ENCODE data around the gene ADGRF3.
A peak's percentile ranks its signal among the peaks of the same experiment; 100 is the strongest.
"Not testable (repeated sequence)": the region's sequence is repeated elsewhere in the genome, so short reads cannot be mapped to it uniquely, and the experiment has no call there.

The ADGRF3 gene
- total RNA-seq: 6.0 reads per million, percentile 23 among the genes with 10 or more reads in this experiment

GRCh38 chr2:26346454-26347053 lies at the start of gene ADGRF3:
ADGRF3 (minus strand) TSS chr2:26346789; CDS start chr2:26346234, 555 bp downstream.
- DNase-seq: peak; percentile 51

- DNase-seq: no peak
Measured at GRCh38 chr2:26395394-26395793, 48.8 kb upstream of the ADGRF3 start.

GRCh38 chr2:26394694-26395093 lies 48.1 kb upstream of the ADGRF3 start:
- no peak for DNase-seq

- no peak for DNase-seq
Measured at GRCh38 chr2:26387189-26387588, 40.6 kb upstream of the ADGRF3 start.

GRCh38 chr2:26384597-26384996 lies 38.0 kb upstream of the ADGRF3 start:
- no peak for DNase-seq

- DNase-seq: no peak
Measured at GRCh38 chr2:26384183-26384582, 37.6 kb upstream of the ADGRF3 start.

GRCh38 chr2:26382564-26382963 lies 36.0 kb upstream of the ADGRF3 start:
- no peak for DNase-seq

GRCh38 chr2:26380281-26380680 lies 33.7 kb upstream of the ADGRF3 start:
- DNase-seq: no peak

GRCh38 chr2:26376799-26377198 lies 30.2 kb upstream of the ADGRF3 start:
- DNase-seq: no peak

GRCh38 chr2:26370909-26371308 lies 24.3 kb upstream of the ADGRF3 start:
- not testable (repeated sequence) for DNase-seq

GRCh38 chr2:26369664-26370063 lies 23.1 kb upstream of the ADGRF3 start:
- not testable (repeated sequence) for DNase-seq

- no peak for DNase-seq
Measured at GRCh38 chr2:26366957-26367356, 20.4 kb upstream of the ADGRF3 start.

- DNase-seq: no peak
Measured at GRCh38 chr2:26364669-26365068, 18.1 kb upstream of the ADGRF3 start.

- no peak for DNase-seq
Measured at GRCh38 chr2:26363958-26364357, 17.4 kb upstream of the ADGRF3 start.

GRCh38 chr2:26363323-26363722 lies 16.7 kb upstream of the ADGRF3 start:
- no peak for DNase-seq

GRCh38 chr2:26359886-26360473 lies 13.4 kb upstream of the ADGRF3 start:
- no peak for DNase-seq

GRCh38 chr2:26356771-26357170 lies 10.2 kb upstream of the ADGRF3 start:
- no peak for DNase-seq

GRCh38 chr2:26356111-26356510 lies 9.5 kb upstream of the ADGRF3 start:
- no peak for DNase-seq

GRCh38 chr2:26355038-26355995 lies 8.7 kb upstream of the ADGRF3 start:
- DNase-seq: no peak

GRCh38 chr2:26354469-26354868 lies 7.9 kb upstream of the ADGRF3 start:
- not testable (repeated sequence) for DNase-seq

GRCh38 chr2:26352892-26353291 lies 6.3 kb upstream of the ADGRF3 start:
- no peak for DNase-seq

- no peak for DNase-seq
Measured at GRCh38 chr2:26351375-26352090, 4.9 kb upstream of the ADGRF3 start.

GRCh38 chr2:26349690-26350089 lies 3.1 kb upstream of the ADGRF3 start:
- no peak for DNase-seq

All from effector CD4-positive, alpha-beta T cell (primary cell).